Renal pelvis (tissue), 12 donors: Measurements from ENCODE around the gene CBARP. TPM values are rescaled to one million over a fixed set of nuclear protein-coding genes. Genes with fewer than 3 reads are reported as not detected.
A peak's percentile ranks its signal among the peaks of the same experiment; 100 is the strongest.

Source experiments
- DNase-seq: peaks from one replicate; pipeline ENCODE4 v3.0.0-alpha.2; 2013
- long read RNA-seq, 16 experiments: transcript quantifications; one replicate each; lab custom pipeline, GENCODE V29; 2026
- polyA plus RNA-seq, 3 donors: library from polyadenylated mRNA; unstranded; fragments of 120-200 nt; gene quantifications; one replicate each; pipeline ENCODE4 v1.2.1, GENCODE V29; 2013; ENCODE audit not compliant: insufficient read length in 3 of 3

The CBARP gene
- 1 to 10 TPM; 2.0 to 3.2 (median 2.7) TPM for polyA plus RNA-seq
- long read RNA-seq, donor 1, partial matches to known transcripts: 2,071 of 2,352 reads
- long read RNA-seq, donor 1, other reads (novel, unspliced or antisense): 281 of 2,352 reads
- long read RNA-seq, donor 2, partial matches to known transcripts: 546 of 573 reads
- long read RNA-seq, donor 2, other reads (novel, unspliced or antisense): 27 of 573 reads
- long read RNA-seq, donor 3, partial matches to known transcripts: 773 of 944 reads
- long read RNA-seq, donor 3, other reads (novel, unspliced or antisense): 171 of 944 reads
- long read RNA-seq, donor 4, partial matches to known transcripts: 1,184 of 1,480 reads
- long read RNA-seq, donor 4, other reads (novel, unspliced or antisense): 295 of 1,480 reads
- long read RNA-seq, donor 5, partial matches to known transcripts: 262 of 272 reads
- long read RNA-seq, donor 5, other reads (novel, unspliced or antisense): 10 of 272 reads
- long read RNA-seq, donor 6, partial matches to known transcripts: 983 of 1,510 reads
- long read RNA-seq, donor 6, other reads (novel, unspliced or antisense): 527 of 1,510 reads
- long read RNA-seq, donor 7, partial matches to known transcripts: 0 of 1 reads
- long read RNA-seq, donor 7, other reads (novel, unspliced or antisense): 0 of 1 reads
- long read RNA-seq, donor 8: 0 reads
- long read RNA-seq, donor 9, partial matches to known transcripts: 624 of 632 reads
- long read RNA-seq, donor 9, other reads (novel, unspliced or antisense): 8 of 632 reads
- long read RNA-seq, donor 10, partial matches to known transcripts: 497 of 532 reads
- long read RNA-seq, donor 10, other reads (novel, unspliced or antisense): 35 of 532 reads
- long read RNA-seq, donor 11, partial matches to known transcripts: 397 of 409 reads
- long read RNA-seq, donor 11, other reads (novel, unspliced or antisense): 12 of 409 reads
- long read RNA-seq, donor 12, full-length matches to known transcripts: 1 of 2,738 reads
- long read RNA-seq, donor 12, partial matches to known transcripts: 2,365 of 2,738 reads
- long read RNA-seq, donor 12, other reads (novel, unspliced or antisense): 372 of 2,738 reads
- long read RNA-seq, donor 13, partial matches to known transcripts: 650 of 808 reads
- long read RNA-seq, donor 13, other reads (novel, unspliced or antisense): 158 of 808 reads
- long read RNA-seq, donor 14: 0 reads
- long read RNA-seq, donor 15: 0 reads
- long read RNA-seq, donor 16, partial matches to known transcripts: 1,526 of 1,874 reads
- long read RNA-seq, donor 16, other reads (novel, unspliced or antisense): 348 of 1,874 reads

- DNase-seq: no peak
These were observed at the start of gene CBARP for GRCh38 chr19:1237754-1238368. CBARP (minus strand) TSS chr19:1238005; CDS start chr19:1236100, 1,905 bp downstream.

- no peak for DNase-seq
These were observed 48.9 kb upstream of the CBARP start for GRCh38 chr19:1286487-1287353.

DNA sequence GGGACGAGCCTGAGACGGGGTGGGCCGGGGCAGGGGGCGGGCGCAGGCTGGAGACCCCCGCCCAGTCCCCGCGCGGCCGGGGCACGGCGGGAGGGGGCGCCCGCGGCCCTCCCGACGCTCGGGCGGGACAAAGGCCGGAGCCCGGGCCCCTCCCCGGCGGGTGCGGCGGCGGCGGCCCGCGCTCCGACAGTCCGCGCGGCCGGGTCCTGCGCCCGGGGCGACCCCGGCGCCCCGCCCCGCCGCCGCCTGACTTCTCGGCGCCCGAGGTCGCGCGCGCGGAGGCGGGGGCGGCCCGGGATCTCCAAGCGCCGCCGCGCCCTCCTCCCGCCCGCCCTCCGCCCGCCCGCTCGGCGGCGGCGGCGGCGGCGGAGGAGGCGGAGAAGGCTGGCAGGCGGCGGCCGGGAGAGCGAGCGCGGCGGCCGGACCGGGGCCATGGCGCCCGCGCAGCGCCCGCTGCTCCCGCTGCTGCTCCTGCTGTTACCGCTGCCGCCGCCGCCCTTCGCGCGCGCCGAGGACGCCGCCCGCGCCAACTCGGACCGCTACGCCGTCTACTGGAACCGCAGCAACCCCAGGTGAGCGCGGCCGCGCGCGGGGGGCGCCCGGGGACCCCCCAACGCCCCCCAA is 48.0 kb upstream of the CBARP start, which contains the start of gene EFNA2:
Gene EFNA2 (plus strand): TSS at position 137 of the 624 bp plus-strand sequence. CDS start 296 bp downstream, at position 433.
- no peak for DNase-seq

DNA sequence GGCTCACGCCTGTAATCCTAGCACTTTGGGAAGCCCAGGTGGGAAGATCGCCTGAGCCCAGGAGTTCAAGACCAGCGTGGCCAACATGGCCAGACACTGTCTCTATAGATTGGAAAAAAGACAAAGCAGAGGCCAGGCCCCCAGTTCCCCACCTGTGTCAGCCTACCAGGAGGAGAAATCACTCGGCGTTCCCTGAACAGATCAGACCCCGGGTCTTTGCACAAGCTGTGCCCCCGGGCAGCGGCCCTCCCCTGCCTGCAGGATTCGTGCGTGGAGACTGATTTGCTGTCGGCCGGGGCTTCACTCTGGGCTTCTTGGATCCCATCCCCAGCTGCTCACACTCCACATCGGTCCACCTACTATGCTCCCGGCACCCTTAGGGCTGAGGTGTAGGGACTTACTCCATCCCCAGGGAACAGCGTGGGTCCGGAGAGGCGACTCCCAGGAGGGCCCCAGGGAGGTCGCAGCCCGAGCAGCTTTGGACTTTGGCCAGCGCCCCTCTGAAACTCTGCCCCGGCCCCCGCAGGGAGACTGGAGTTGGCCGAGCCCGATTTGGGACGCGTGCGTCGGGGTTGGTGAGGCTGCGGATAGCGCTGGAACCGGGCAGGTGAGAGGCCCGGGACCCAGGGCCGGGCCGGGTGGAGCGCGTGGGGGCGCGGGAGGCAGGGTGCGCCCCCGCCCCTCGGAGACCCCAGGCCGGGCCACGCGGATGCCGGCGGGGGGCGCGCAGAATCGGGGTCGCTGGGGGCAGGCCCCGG is 47.4 kb upstream of the CBARP start:
- no peak for DNase-seq

GRCh38 chr19:1284293-1284978 is 46.6 kb upstream of the CBARP start:
- DNase-seq: no peak

GRCh38 chr19:1283917-1284292 is 46.1 kb upstream of the CBARP start:
- DNase-seq: no peak

DNA sequence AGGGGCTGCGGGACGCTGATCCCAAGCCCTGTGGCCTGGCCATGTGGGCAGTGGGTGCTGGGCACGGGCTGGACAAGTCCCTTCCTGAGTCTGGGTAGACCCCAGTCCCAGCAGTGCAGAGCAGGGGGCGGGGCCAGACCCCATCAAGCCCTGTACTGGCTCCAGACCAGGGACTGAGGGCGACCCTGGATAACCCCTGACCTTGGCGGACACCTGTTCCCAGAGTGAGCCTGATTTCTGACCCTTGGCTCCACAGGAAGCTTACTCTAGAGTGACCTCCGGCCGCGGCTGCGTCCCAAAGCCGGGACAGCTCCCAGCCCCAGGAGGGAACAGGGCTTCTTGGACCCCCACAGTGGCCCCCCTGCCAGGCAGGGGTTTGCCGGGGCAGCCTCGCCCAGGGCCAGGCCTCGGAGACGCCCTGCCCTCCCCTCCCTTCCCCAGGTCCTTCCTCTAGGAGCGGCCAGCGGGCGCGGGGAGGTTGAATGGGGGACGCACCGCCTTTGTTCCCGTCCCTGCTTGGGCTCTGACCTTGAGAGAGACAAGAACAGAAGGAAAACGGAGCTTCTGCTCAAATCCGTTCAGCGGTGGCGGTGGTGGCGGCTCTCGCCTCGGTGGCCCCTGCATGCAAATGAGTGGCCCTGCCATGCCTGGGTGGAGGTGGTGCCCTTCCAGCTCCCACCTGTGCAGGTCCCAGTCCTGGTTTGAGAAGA is 45.6 kb upstream of the CBARP start:
- no peak for DNase-seq

DNA sequence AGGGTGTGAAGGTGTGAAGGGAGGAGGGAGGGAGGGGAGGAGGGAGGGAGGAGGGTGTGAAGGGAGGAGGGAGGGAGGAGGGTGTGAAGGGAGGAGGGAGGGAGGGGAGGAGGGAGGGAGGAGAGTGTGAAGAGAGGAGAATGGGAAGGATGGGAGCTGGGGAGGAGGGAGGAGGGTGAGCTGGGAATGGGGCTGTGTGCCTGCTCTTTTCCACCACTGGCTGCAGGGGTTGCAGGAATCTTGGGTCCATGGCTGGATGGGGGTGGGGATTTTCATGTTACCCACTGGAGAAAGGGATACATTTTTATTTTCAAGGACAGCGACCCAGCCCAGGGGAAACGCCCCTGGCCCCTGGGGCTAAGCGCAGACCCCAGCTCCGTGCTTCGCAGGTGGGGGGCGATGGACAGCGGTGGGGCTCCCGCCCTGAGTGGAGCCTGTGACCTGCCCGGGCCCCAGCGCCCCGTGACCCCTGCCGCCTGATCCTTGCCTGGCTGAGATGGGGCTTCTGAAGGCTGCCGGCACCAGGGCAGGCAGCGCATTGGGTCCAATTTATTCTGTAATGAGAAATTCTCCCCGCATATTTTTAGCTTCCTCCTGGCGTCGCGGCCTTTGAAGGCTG is 44.9 kb upstream of the CBARP start:
- DNase-seq: no peak

DNA sequence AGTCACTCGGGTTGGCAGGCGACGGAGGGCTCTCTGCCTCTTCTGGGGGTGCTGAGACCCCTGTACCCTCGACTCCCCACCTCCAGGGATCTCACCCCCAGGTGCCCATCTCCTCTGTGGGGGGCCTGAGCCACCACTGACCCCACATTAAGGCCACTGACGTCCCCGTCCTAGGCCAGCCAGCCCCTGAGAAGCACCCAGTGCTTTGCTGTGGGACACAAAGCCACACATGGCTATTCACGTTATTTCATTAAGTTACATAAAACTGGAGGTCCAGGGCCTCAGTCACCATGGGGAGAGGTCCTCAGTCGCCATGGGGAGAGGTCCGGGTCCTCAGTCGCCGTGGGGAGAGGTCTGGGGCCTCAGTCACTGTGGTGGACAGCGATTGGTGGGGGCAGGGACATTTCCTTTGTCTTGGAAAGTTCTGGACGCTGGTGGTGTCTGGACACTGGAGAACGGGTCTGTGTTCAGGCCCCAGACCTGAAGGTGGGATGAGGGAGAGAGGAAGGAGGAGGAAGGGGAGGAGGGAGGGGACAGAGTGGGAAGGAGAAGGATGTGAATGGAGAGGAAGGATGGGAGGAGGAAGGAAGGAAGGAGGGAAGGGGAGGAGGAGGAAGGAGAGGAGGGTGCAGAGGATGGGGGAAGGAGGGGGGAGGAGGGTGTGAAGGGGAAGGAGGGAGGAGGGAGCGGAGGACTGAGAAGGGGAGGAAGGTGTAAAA is 43.9 kb upstream of the CBARP start:
- no peak for DNase-seq

GRCh38 chr19:1280636-1281568 is 43.1 kb upstream of the CBARP start:
- DNase-seq: no peak

DNA sequence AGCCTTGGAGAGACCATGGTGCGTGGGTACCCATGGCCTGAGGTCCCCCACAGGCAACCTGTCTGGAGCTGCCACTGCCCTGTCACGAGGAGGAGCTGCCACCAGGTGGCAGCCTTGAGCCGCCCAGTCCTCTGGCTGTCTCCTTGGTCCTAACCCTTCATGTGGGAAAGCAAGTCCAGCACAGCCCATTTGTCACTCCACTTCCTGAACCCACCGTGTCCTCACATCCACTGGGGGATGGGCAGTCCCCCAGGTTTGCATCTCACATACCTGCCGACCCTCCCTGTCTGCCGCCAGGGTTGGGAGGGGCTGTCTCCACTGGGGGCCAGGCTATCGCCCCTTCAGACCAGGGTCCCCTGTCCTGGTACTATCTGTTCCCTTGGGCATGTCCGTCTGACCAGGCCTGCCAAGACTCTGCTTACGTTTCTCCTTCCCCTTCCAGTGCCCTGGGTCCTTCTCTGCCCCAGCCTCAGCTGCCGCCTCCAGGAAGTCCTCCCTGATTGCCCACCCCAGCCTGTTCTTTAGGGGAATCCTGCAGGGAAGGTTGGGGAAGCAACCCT is 42.1 kb upstream of the CBARP start:
- DNase-seq: peak; percentile 84

- no peak for DNase-seq
These were observed 41.2 kb upstream of the CBARP start for GRCh38 chr19:1278713-1279660.

- DNase-seq: no peak
These were observed 40.3 kb upstream of the CBARP start for GRCh38 chr19:1278074-1278473.

GRCh38 chr19:1277061-1277460 is 39.3 kb upstream of the CBARP start:
- DNase-seq: no peak
